ENCODE data around the gene B4GALNT4. TPM values are rescaled to one million over a fixed set of nuclear protein-coding genes. Genes with fewer than 3 reads are reported as not detected.
"Not testable (repeated sequence)": the region's sequence is repeated elsewhere in the genome, so short reads cannot be mapped to it uniquely, and the experiment has no call there.

Gene B4GALNT4, protein sequence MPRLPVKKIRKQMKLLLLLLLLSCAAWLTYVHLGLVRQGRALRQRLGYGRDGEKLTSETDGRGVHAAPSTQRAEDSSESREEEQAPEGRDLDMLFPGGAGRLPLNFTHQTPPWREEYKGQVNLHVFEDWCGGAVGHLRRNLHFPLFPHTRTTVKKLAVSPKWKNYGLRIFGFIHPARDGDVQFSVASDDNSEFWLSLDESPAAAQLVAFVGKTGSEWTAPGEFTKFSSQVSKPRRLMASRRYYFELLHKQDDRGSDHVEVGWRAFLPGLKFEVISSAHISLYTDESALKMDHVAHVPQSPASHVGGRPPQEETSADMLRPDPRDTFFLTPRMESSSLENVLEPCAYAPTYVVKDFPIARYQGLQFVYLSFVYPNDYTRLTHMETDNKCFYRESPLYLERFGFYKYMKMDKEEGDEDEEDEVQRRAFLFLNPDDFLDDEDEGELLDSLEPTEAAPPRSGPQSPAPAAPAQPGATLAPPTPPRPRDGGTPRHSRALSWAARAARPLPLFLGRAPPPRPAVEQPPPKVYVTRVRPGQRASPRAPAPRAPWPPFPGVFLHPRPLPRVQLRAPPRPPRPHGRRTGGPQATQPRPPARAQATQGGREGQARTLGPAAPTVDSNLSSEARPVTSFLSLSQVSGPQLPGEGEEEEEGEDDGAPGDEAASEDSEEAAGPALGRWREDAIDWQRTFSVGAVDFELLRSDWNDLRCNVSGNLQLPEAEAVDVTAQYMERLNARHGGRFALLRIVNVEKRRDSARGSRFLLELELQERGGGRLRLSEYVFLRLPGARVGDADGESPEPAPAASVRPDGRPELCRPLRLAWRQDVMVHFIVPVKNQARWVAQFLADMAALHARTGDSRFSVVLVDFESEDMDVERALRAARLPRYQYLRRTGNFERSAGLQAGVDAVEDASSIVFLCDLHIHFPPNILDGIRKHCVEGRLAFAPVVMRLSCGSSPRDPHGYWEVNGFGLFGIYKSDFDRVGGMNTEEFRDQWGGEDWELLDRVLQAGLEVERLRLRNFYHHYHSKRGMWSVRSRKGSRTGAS
- 10 to 100 TPM in 2 of 4 donors, 1 to 10 TPM in 2; 1.8 to 39.7 (median 19.9) TPM for total RNA-seq

DNA sequence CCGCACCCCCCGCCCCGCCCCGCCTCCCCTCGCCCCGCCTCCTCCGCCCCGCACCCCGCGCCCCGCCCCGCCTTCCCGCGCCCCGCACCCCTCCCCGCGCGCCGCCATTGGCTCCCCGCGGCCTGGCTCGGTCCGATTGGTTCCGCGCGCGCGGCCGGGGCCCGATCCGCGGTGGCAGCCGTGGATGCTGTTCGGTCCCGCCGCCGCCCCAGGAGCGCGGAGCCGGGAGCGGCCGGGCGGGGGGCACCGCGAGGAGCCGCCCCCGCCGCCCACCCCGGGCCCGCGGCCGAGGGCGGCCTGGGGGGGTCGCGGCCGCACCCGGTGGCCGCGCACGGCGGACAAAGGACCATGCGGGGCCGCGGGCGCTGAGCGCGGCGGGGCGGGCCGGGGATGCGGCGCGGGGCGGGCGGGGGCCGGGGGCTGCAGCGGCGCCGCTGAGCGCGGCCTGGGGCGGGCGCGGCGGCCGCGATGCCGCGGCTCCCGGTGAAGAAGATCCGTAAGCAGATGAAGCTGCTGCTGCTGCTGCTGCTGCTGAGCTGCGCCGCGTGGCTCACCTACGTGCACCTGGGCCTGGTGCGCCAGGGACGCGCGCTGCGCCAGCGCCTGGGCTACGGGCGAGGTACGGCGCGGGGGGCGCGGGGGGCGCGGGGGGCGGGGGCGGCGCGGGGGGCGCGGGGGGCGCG lies at the start of gene B4GALNT4:
Gene B4GALNT4, plus strand, starts transcription at position 164 of the 683 bp plus-strand sequence. Its CDS starts 305 bp downstream, at position 469.
- H3K4me3 ChIP-seq, result peak within 1 kb of the TSS; percentile 11 to 40
- no peak for DNase-seq
- intact Hi-C loops (cut with DNase I; ENCODE audit: low total_unique reads), result loop anchor here (5.0 to 10.0 kb wide), 2 partner anchors 77 to 165 kb away; partner anchors contain the start of genes BET1L and RIC8A
- H3K9me3 ChIP-seq, result no peaks in the 10 kb centered on the region
- peaks cover 0 to 4% of the 10 kb centered on the region in 2 donors for H3K27me3 ChIP-seq
- no peaks in the 10 kb centered on the region for H3K4me1 ChIP-seq
- no peak for TF ChIP-seq POLR2A (IDR thresholded peaks at IDR 0.05)
- TF ChIP-seq, protein P1, sequence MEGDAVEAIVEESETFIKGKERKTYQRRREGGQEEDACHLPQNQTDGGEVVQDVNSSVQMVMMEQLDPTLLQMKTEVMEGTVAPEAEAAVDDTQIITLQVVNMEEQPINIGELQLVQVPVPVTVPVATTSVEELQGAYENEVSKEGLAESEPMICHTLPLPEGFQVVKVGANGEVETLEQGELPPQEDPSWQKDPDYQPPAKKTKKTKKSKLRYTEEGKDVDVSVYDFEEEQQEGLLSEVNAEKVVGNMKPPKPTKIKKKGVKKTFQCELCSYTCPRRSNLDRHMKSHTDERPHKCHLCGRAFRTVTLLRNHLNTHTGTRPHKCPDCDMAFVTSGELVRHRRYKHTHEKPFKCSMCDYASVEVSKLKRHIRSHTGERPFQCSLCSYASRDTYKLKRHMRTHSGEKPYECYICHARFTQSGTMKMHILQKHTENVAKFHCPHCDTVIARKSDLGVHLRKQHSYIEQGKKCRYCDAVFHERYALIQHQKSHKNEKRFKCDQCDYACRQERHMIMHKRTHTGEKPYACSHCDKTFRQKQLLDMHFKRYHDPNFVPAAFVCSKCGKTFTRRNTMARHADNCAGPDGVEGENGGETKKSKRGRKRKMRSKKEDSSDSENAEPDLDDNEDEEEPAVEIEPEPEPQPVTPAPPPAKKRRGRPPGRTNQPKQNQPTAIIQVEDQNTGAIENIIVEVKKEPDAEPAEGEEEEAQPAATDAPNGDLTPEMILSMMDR (IDR thresholded peaks at IDR 0.05), result no peak
- H3K27ac ChIP-seq, result peak within 1 kb of the TSS in 1 of 2 donors; percentile 66
- H3K36me3 ChIP-seq, result no peaks in the 10 kb centered on the region

DNA sequence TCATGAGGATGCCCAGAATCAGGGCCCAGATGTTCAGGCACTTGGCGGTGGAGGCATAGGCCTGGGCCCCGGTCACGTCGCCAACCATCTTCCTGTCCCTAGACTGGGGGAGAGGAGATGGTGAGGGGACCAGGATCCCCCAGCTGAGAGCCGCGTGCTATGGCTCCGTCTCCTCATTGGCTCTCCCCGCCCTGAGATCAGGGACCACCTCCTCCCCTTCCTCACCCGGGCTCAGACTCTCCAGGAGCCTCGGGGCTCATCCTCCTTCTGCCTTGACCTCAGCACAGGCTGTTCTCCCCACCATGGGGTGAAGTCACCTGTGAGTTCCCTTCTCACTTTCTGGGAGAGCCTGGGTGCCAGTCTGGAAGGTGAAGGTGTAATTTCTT lies 49.4 kb upstream of the B4GALNT4 start:
- intact Hi-C loops (cut with DNase I; ENCODE audit: low total_unique reads); H3K9me3 ChIP-seq; H3K27me3 ChIP-seq; H3K36me3 ChIP-seq; H3K4me1 ChIP-seq: not testable (repeated sequence)
- DNase-seq, result peak in 1 of 2 donors; percentile 37
- H3K27ac ChIP-seq, result peak overlapping the region; percentile 93 to 97
- H3K4me3 ChIP-seq, result peak overlapping the region; percentile 69 to 73

DNA sequence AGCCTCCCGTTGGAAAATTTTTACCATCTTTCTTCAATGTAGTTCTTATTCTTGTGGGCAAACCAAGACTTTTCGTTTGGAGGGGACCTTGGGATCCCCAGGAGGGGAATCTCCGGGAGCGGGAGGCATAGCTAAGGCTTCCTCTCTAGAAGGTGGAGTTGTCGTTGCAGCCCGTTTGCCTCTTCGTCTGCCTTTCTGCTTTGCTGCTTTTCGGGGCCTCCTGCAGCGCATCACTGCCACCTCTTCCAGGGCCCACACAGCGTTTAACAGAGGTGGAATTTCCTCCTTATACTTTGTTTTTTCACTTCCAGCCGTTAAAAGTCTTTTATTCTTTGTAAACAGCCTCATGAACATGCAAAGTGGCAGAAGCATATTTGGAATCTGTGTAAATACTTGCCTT lies 45.1 kb upstream of the B4GALNT4 start:
- Histone ChIP-seq H3K4me1 (peaks cover 5 to 25% of the 10 kb centered on the region in 2 donors), H3K9me3 (no peaks in the 10 kb centered on the region), H3K4me3 (peak overlapping the region in 1 of 2 donors; percentile 28), H3K27ac (peak overlapping the region; percentile 91 to 98), H3K36me3 (no peaks in the 10 kb centered on the region), H3K27me3 (no peaks in the 10 kb centered on the region)
- TF ChIP-seq POLR2A (IDR thresholded peaks at IDR 0.05), result no peak
- TF ChIP-seq, protein P1 (IDR thresholded peaks at IDR 0.05), result no peak
- DNase-seq, result peak; percentile 22 to 23
- intact Hi-C loops (cut with DNase I; ENCODE audit: low total_unique reads), result no loop called here

DNA sequence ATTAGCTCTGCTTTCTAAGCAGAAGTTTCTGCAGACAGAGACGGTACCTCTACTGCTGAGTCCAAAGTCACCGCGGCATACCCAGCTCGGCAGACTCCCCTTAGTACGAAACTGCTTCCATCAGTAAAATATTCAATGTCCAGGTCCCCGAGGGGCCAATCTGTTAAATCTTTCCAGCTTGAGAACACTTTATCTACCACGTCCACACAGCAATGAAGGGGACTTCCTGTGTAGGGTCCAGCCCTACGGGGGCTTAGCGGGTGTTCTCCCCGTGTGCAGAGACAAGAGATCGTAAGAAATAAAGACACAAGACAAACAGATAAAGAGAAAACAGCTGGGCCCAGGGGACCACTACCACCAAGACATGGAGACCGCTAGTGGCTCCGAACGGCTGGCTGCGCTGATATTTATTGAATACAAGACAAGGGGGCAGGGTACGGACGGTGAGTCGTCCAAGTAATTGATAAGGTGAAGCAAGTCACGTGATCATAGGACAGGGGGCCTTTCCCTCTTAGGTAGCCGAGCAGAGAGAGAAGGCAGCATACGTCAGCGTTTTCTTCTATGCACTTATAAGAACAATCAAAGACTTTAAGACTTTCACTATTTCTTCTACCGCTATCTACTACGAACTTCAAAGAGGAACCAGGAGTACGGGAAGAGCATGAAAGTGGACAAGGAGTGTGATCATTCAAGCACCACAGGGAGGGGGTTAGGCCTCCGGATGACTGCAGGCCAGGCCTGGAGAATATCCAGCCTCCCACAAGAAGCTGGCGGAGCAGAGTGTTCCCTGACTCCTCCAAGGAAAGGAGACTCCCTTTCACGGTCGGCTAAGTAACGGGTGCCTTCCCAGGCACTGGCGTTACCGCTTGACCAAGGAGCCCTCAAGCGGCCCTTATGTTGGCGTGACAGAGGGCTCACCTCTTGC lies 44.4 kb upstream of the B4GALNT4 start:
- peak overlapping the region; percentile 91 to 98 for H3K27ac ChIP-seq
- intact Hi-C loops (cut with DNase I; ENCODE audit: low total_unique reads); H3K36me3 ChIP-seq; H3K27me3 ChIP-seq; H3K9me3 ChIP-seq: not testable (repeated sequence)
- peaks cover 5 to 25% of the 10 kb centered on the region in 2 donors for H3K4me1 ChIP-seq
- DNase-seq, result peak; percentile 88 to 89
- H3K4me3 ChIP-seq, result peak overlapping the region in 1 of 2 donors; percentile 28

DNA sequence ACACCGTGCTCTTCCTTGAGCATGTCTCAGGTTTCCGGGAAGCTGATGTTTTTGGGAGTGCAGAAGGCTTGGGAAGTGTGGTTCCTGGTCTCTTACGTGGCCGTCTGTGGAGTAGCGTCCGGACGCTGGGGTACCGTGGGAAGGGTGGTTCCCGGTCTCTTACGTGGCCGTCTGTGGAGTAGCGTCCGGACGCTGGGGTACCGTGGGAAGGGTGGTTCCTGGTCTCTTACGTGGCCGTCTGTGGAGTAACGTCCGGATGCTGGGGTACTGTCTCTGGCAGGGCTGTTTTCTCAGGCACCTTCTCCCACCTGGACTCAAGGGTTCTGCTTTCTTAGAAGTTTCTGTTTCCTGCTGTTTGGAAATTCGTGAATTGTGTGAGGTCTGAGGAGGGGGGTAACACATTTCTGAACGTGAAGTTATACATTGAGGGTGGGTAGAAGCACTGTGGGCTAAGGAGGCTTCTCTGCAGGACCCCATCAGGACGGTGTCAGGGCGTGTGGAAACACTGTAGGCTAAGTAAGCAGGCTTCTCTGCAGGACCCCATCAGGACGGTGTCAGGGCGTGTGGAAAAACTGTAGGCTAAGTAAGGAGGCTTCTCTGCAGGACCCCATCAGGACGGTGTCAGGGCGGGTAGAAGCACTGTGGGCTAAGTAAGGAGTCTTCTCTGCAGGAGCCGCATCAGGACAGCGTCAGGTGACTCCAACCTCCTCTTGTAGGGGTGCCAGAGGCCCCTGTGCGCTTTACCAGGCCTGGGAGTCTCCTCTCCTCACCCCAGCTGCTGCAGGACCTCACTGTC lies 43.3 kb upstream of the B4GALNT4 start:
- intact Hi-C loops (cut with DNase I; ENCODE audit: low total_unique reads), result no loop called here
- peak; percentile 17 to 43 for DNase-seq
- no peak for TF ChIP-seq POLR2A (IDR thresholded peaks at IDR 0.05)
- TF ChIP-seq, protein P1 (IDR thresholded peaks at IDR 0.05), result no peak

More for the DNA sequence above, 43.3 kb upstream of the B4GALNT4 start:
- Histone ChIP-seq H3K4me1 (peaks cover 5 to 25% of the 10 kb centered on the region in 2 donors), H3K27ac (peak overlapping the region; percentile 91 to 98), H3K36me3 (no peaks in the 10 kb centered on the region), H3K4me3 (no peak overlapping the region), H3K27me3 (no peaks in the 10 kb centered on the region), H3K9me3 (no peaks in the 10 kb centered on the region)

Data from uterus (tissue), 4 donors.